HepG2 (cell line): ENCODE data around the gene CD7. TPM values are rescaled to one million over a fixed set of nuclear protein-coding genes. Genes with fewer than 3 reads are reported as not detected.

Experiments
- BCL6 ChIP-seq: IDR thresholded peaks from 2 replicates; pipeline ENCODE4 v1.6.1; 2016; ENCODE audit warnings: missing genetic modification reagents, missing compliant biosample characterization
- DNMT1 ChIP-seq: sonication (generic); formaldehyde crosslinking; IDR thresholded peaks from 2 replicates; pipeline ENCODE4 v1.5.1; 2020; ENCODE audit warnings: mild to moderate bottlenecking, missing genetic modification reagents
- EP300 ChIP-seq, 3 experiments: sonication (generic) in 1 of 3; formaldehyde crosslinking in 1 of 3; IDR thresholded peaks; 2 replicates each; pipeline versions ENCODE4 v1.5.1 to v1.6.1; 2011 to 2020; ENCODE audit warnings: low read depth in 2 of 3, low read length in 2 of 3, borderline replicate concordance in 1 of 3, improper control_type of control experiment in 1 of 3, mild to moderate bottlenecking in 1 of 3, missing genetic modification reagents in 1 of 3, moderate library complexity in 1 of 3
- GTF2F1 ChIP-seq: fragments of 150-350 bp; IDR thresholded peaks from 2 replicates; pipeline ENCODE4 v1.6.1; 2014; ENCODE audit warnings: low read length
- GZF1 ChIP-seq: sonication (generic); formaldehyde crosslinking; IDR thresholded peaks from 2 replicates; pipeline ENCODE4 v1.5.1; 2020; ENCODE audit warnings: mild to moderate bottlenecking, missing genetic modification reagents
- HDAC1 ChIP-seq: sonication (generic); formaldehyde crosslinking; IDR thresholded peaks from 2 replicates; pipeline ENCODE4 v1.5.1; 2020; ENCODE audit warnings: mild to moderate bottlenecking, missing genetic modification reagents
- MAX ChIP-seq: IDR thresholded peaks from 2 replicates; pipeline ENCODE4 v1.6.1; 2012; ENCODE audit warnings: inconsistent platforms
- SAFB2 ChIP-seq: sonication (generic); formaldehyde crosslinking; IDR thresholded peaks from 2 replicates; pipeline ENCODE4 v1.5.1; 2020; ENCODE audit warnings: missing genetic modification reagents, low read depth, mild to moderate bottlenecking, borderline replicate concordance
- SNRNP70 ChIP-seq: fragments of 200-400 bp; formaldehyde crosslinking; IDR thresholded peaks from 2 replicates; pipeline ENCODE4 v1.6.1; 2017; ENCODE audit warnings: mild to moderate bottlenecking, low read depth, low read length, moderate library complexity
- STAT6 ChIP-seq: sonication (generic); formaldehyde crosslinking; IDR thresholded peaks from 2 replicates; pipeline ENCODE4 v1.4.0; 2020; ENCODE audit warnings: missing genetic modification reagents, mild to moderate bottlenecking, borderline replicate concordance
- TBL1XR1 ChIP-seq: fragments of 150-350 bp; IDR thresholded peaks from 2 replicates; pipeline ENCODE4 v1.6.1; 2014; ENCODE audit warnings: borderline replicate concordance, low read length; ENCODE audit not compliant: partially characterized antibody
- ZBTB3 ChIP-seq: sonication (generic); formaldehyde crosslinking; IDR thresholded peaks from 2 replicates; pipeline ENCODE4 v1.4.0; 2020; ENCODE audit warnings: low read depth, mild to moderate bottlenecking, moderate library complexity, missing genetic modification reagents, borderline replicate concordance
- ZBTB34 ChIP-seq: sonication (generic); formaldehyde crosslinking; IDR thresholded peaks from 2 replicates; pipeline ENCODE4 v1.8.0; 2022; ENCODE audit warnings: mild to moderate bottlenecking, missing genetic modification reagents
- ZNF180 ChIP-seq: sonication (generic); formaldehyde crosslinking; IDR thresholded peaks from 2 replicates; pipeline ENCODE4 v1.4.0; 2020; ENCODE audit warnings: low read depth, missing genetic modification reagents, borderline replicate concordance
- ZNF280D ChIP-seq: sonication (generic); formaldehyde crosslinking; IDR thresholded peaks from 2 replicates; pipeline ENCODE4 v1.5.1; 2020; ENCODE audit warnings: mild to moderate bottlenecking, missing genetic modification reagents
- ZNF337 ChIP-seq: sonication (generic); formaldehyde crosslinking; IDR thresholded peaks from 2 replicates; pipeline ENCODE4 v1.5.1; 2020; ENCODE audit warnings: missing genetic modification reagents, low read depth, mild to moderate bottlenecking, borderline replicate concordance
- ZNF557 ChIP-seq: sonication (generic); formaldehyde crosslinking; IDR thresholded peaks from 2 replicates; pipeline ENCODE4 v1.4.0; 2020; ENCODE audit warnings: missing genetic modification reagents
- ZNF749 ChIP-seq: sonication (generic); formaldehyde crosslinking; IDR thresholded peaks from 2 replicates; pipeline ENCODE4 v1.8.0; 2022; ENCODE audit warnings: mild to moderate bottlenecking, missing genetic modification reagents, moderate library complexity, borderline replicate concordance
- polyA plus RNA-seq, 8 experiments: library from polyadenylated mRNA; depleted of rRNA in 3 of 8; stranded (reverse) in 7 of 8; unstranded in 1 of 8; fragments of >200 nt; fragmentation: Illumina TruSeq in 4 of 8; extraction: Trizol in 4 of 8; gene quantifications; 2 replicates each; pipeline versions ENCODE4 v1.2.1 to v1.2.3, GENCODE V29; 2011 to 2016; ENCODE audit warnings: low read depth in 4 of 8, missing spikeins in 1 of 8, mixed read lengths in 1 of 8; ENCODE audit not compliant: insufficient read depth in 1 of 8
- total RNA-seq, 5 experiments: library from RNA; depleted of rRNA; stranded (reverse); fragments of >200 nt; fragmentation: Illumina TruSeq; extraction: Trizol; gene quantifications; 2 replicates each; pipeline ENCODE4 v1.2.3, GENCODE V29; 2016; ENCODE audit warnings: low read depth in 1 of 5

CD7 gene
- total and polyA plus RNA-seq, 2 of the 13 experiments (the other 11 are each of a cell fraction or from before 2014, with no cell fraction given): 67.6 to 76.4 TPM

- TF ChIP-seq SAFB2 (CRISPR knock-in tag) (peak; percentile 32; the same call in 1 of the 2 replicates), HDAC1 (CRISPR knock-in tag) (no peak), STAT6 (CRISPR knock-in tag) (0 out of 2 replicates have a peak, but pooled peaks have one; percentile 82), MAX (0 out of 2 replicates have a peak, but pooled peaks have one; percentile 5), TBL1XR1 (no peak), GTF2F1 (no peak), ZNF180 (no peak), ZNF280D (CRISPR knock-in tag) (no peak; the same call in 1 of the 2 replicates), SNRNP70 (no peak), ZNF557 (CRISPR knock-in tag) (no peak), BCL6 (CRISPR knock-in tag) (no peak), EP300 (IDR thresholded peaks at IDR 0.05; ENCODE audit: low read depth in 2 of 2, low read length in 2 of 2) (no peak), EP300 (CRISPR knock-in tag; IDR thresholded peaks at IDR 0.05; ENCODE audit: borderline replicate concordance) (no peak), ZBTB3 (CRISPR knock-in tag) (no peak), ZNF749 (CRISPR knock-in tag) (0 out of 2 replicates have a peak, but pooled peaks have one; percentile 1), ZNF337 (no peak), ZBTB34 (CRISPR knock-in tag) (peak; percentile 61; the same call in 1 of the 2 replicates), DNMT1 (CRISPR knock-in tag) (peak; percentile 69; the same call in 1 of the 2 replicates), GZF1 (CRISPR knock-in tag) (no peak)
These were observed 586 bp downstream of the CD7 start (continued) for GRCh38 chr17:82316651-82317393.
